NCI-H460 (cell line): ENCODE measurements around the gene CPM. TPM values are rescaled to one million over a fixed set of nuclear protein-coding genes. Genes with fewer than 3 reads are reported as not detected.
A peak's percentile ranks its signal among the peaks of the same experiment; 100 is the strongest.

Experiments
- DNase-seq: peaks from one replicate; pipeline ENCODE4 v3.0.0-alpha.2; 2016; ENCODE audit warnings: low read depth; ENCODE audit errors: extremely low read depth
- total RNA-seq: library from RNA; depleted of rRNA; stranded (reverse); fragments of >200 nt; shearing (Covaris generic); gene quantifications from 2 replicates; pipeline ENCODE4 v1.2.3, GENCODE V29; 2014

Gene CPM
- total RNA-seq, 1 experiment from 2014 or later: 1.4 TPM

- DNase-seq: no peak
These were observed 50.6 kb downstream of the CPM start for GRCh38 chr12:68882251-68882964.

DNA sequence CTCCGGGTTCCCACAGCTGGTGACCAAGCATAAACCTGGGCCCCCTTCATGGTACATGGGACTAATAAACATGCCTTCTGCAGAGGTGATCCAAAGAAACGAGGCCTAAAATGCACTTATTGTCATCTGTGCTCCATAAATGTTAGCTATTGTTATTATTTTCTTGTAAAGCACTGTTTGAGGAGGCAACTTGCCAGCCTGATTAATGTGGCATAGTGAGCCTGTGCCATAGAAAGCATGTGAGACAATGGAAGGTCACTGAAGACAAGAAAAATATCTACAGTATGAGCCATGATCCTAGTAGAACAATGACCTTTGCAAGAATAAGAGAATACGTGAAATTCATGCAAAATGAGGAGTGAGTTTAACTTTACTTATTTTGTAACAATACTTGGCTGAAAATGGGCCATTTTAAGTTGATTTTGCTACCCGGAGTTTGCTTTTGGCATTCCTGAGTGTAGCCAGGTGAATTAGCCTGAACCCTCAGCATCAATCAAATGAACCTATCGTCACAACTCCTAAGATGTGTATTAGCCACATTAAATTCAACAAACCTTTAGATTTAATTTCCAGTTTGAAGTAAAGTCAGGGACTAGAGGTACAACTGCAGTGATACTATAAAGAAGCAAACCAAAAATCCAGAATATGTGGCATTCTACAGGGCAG, 52.2 kb downstream of the CPM start:
- DNase-seq: no peak

GRCh38 chr12:68878846-68879245, 54.1 kb downstream of the CPM start:
- DNase-seq: no peak

GRCh38 chr12:68878283-68878682, 54.7 kb downstream of the CPM start:
- DNase-seq: no peak

DNA sequence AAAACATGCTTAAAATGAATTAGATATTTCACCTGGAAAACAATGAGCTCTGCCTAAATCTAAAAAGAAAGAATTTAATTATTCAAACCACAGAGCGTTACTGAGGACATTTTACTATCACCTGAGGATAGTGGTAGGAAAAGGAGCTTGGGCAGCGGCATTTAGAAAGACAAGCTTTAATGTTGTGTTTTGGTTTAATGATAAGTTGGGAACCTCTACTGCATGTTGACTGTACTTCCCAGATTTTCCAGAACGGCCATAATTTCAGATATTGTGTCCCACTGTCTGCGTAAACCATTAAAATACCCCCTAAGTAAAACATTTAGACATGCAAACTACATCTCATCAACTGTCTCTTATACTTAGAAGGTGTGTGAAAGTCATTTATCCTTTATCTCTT, 55.4 kb downstream of the CPM start:
- no peak for DNase-seq

DNA sequence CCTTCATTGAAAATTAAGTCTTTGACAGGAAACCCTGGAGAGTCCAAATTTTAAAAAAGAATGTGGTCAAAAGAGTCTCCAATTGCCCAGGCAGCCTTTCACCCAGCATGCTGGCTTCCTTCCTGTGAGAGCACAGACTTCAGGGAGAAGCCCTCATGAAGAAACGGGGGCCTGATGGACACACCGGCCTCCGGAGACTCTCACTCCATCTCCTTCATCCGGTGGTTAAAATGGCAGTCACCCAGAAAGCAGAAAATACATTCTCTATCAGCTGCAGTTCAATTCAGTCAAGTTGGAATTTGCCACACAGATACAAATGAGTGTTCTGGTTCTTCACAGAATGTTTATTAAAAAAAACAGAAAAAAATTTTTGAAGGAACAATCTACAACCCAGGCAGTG, 56.5 kb downstream of the CPM start:
- DNase-seq: no peak

- no peak for DNase-seq
These were observed 59.7 kb downstream of the CPM start for GRCh38 chr12:68873316-68873715.

DNA sequence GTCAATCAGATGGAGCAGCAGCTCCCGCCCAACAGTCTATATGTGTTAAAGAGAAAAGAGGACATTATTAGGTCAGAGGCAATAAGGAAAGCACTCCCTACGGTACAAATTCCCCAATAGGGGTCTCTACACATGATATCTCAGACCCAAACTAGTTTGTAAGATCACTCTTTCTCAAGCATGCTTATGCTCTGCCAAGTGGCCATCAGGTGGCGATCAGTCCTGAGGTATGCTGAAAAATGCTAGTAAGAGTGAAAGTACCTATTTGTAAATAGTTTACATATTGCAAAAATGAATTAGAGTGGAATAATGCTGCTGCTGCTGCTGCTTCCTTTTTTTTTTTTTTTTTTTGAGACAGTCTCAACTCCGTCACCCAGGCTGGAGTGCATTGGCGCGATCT, 61.0 kb downstream of the CPM start:
- DNase-seq: no peak

DNA sequence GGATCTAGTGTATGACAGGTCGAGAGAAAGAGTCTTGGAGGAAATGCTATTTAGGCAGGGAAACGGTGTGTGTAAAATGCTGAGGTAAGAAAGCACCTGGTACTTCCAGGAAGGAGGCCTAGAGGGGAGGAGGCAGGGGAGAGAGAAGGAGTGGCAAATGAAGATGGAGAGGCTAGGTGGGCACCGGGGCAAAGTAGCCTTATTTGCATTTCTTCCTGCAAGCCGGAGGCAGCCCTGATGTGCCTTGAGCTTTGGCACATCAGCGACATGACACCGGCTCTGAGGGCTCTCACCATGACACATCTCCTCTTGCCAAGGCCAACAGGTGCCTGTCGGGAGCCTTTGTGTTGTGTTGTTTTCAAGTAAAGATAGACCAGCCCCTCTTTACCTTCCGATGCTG, 61.6 kb downstream of the CPM start:
- no peak for DNase-seq

- DNase-seq: no peak
These were observed 62.5 kb downstream of the CPM start for GRCh38 chr12:68870443-68870842.

GRCh38 chr12:68870011-68870410, 63.0 kb downstream of the CPM start:
- no peak for DNase-seq

DNA sequence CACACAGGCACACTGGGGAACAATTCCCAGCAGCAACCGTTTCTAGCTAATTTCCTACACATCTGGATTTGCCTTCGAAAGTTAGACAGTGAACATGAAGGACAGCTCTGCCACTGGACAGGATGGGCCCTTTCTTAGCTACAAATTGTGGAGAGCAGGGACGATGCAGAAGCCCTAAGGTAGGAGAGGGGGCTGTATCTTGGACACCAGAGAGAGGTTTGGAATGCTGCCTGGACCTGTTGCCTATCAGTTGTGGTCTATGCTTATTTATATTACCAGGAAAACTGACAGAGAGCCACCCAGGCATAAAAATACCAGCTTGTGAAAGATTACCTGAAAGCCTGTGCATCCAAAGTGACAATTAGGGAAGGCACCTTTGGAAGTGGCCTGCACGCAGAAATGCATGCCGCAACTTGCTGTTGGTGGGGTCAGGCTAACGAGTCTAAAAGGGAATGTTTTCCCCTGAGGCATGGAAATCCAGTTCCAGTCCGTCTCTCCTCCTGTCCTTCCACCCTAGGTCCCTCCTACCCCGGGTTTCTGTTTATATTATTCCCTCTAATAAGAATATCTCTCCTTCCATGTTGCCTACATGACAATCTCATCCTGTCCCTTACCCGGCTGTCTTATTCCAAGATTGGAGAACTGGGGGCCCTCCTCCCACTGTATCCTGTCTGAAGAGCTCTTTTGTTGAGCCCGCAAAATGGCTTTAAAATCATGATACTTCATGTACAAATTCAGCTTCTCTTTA, 64.8 kb downstream of the CPM start:
- no peak for DNase-seq

DNA sequence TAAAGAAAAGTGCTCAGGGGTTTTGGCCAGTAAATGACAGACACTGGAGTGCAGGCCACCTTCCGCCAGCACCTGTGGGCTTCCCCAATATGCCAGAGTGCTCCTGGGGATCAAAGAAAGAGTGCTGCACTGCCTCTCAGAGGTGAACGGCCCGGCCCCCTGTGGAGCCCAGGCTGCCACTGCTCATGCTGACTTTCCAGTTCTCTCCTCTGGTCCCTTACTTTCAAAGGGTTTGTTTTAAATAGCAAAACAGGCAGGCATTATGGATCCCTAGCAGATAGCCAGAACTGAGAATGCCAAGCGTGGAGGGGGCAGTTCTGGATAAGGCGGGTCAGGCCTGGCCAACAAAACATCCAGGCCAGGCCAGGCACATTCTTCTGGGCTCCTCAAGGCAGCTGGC, 65.4 kb downstream of the CPM start:
- no peak for DNase-seq

DNA sequence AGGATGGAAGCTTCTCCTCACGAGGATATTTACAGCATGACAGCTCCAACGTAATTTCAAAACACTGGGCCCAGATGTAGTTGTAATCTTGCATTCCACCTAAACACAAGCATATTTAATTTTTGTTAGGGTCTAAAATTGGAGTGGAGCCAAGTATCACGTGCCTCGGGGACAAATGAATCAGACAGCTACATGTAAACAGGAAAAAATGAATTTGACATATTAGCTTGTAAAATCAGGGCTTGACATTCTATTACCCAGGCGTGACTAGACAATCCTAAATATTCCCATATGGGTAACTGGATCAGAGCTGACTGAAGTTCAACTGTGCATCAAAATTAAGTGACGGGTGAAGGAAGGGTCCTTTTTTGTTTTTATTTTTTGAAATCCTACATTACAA, 66.0 kb downstream of the CPM start:
- DNase-seq: no peak

DNA sequence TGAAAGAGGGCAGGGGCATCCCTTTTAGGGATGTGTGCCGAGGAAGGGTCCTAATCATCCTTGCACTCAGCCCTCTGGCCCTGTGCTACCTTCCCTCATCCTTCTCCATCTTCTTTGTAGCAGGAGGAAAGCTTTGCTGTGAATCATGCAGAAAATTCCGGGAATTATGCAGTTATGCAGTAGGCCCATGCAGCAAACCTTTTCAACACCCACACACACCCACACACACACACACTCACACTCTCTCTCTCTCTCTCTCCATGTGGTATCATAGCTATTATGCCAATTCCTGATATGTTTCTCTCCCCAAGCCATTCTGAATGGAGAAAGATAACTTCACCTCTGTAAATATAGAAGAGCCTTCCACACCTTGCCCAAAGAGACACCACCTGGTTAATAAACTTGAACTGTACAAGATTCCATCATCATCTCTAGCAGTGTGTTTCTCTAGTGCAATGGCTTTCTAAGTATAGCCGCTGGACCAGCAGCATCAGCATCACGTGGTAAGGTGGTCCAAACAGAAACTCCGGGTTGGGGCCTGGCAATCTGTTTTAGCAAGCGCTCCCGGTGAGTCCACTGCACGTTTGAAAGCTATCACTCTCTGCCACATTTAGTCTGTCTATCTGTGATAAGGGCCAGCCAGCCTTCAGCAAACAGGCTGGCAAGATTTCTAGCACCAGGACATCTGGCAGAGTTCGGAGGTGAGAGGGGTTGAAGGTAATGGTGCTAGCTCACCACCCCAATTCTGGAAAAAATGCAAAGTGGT, 67.4 kb downstream of the CPM start:
- no peak for DNase-seq

DNA sequence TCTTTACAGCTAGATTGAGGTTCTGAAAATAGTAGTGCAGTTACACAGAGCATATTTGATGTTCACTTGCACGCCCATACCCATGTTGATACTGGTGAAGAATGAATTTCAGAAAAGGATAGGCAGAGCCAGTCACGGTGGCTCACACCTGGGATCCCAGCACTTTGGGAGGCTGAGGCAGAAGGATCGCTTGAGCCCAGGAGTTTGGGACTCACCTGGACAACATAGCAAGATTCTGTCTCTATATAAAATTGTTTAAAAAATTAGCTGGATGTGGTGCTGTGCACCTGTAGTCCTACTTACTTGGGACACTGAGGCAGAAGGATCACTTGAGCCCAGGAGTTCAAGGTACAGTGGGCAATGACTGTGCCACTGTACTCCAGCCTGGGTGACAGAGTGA, 68.4 kb downstream of the CPM start:
- DNase-seq: no peak

DNA sequence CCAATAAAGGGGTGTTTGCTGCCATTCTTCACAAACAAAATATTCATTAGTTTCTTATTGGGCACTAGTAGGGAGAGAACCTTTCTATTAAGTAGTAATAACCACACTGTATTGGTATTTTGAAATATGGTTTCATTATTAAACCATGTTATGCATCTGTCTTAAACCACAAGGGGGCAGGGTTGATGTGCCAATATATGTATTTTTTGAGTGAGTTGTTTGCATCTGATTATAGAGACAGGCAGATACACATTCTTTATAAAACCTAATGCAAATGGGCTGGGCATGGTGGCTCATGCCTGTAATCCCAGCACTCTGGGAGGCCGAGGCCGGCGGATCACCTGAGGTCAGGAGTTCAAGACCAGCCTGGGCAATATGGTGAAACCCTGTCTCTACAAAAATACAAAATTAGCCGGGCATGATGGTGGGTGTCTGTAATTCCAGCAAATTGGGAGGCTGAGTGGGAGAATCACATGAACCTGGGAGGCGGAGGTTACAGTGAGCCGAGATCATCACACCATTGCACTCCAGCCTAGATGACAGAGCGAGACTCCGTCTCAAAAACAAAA, 69.0 kb downstream of the CPM start:
- DNase-seq: peak; percentile 51

DNA sequence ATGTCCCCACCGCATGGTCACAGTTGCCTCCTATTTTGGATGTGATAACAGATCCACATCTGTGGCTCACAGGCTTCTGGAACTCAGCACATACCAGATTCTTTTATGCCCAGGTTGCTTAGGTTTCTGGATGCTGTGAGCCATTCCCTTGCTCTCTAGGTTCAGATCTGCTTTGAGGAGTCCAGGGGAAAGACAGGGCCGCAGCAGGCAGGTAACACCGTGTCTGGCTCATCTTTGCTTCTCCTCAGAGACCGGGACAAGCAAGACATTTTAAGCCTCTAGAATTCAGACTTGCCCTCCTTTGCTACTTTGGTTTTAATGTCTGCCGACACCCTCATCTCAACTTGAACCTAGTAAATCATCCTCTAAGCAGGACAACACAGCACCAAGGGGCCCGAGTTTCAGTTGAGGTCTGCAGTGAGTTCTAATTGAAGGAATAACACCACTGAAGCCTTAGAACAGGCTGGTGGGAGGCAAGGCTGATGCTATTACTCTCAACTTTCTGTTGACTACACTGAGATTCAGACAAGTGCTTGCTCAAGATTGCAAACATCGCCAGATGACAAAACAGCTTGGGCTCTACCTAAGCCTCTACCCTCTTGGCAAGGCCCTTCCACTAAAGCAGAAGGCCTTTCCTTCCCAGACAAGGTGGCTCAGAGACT, 69.7 kb downstream of the CPM start:
- DNase-seq: no peak

- DNase-seq: no peak
These were observed 71.1 kb downstream of the CPM start for GRCh38 chr12:68861890-68862289.

DNA sequence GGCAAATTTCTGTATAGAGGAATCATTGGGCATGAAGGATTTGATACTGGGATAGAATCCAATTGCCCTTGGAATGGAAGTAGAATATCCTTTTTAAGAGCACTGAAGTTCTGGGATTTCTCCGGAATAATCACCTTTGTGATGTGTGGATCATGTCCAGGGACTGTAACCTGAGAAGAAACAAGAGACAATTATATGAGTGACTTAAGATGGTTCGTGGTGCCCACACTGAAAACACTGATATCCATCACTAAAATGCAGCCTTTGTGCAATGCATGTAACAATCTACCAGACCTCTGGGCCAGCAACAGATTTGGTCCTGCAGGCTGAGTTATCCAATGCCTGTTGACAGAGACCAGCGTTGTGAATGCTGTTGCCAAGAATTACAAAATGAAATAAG, 76.5 kb downstream of the CPM start:
- DNase-seq: no peak
